Raji (cell line): ENCODE data around the gene SMG1.

Experiments used
- POLR2A ChIP-seq: IDR thresholded peaks from 2 replicates; pipeline ENCODE4 v1.6.1; 2011; ENCODE audit warnings: low read depth, low read length, control low read depth; ENCODE audit not compliant: insufficient read depth

SMG1 gene

GRCh38 chr16:18942061-18942460, 15.9 kb upstream of the SMG1 start:
- no peak for TF ChIP-seq POLR2A

DNA sequence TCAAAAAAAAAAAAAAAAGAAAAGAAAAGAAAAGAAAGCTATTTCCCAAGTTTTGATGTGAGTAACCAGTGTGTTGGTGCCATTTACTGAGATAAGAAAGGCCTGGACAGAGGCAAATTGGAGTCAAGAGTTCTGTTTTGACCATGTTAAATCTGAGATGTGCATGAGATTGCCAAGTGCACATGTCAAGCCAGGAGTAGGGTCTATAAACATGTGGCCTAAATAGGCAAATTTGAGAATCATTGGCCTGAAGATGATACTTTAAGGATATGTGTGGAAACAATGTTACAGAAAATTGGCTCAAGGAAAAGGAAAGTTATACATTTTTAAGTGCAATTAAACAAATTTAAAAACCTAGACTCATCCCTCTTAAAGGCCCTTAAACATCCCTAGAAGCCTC, 15.3 kb upstream of the SMG1 start:
- TF ChIP-seq POLR2A = no peak

GRCh38 chr16:18938986-18939385, 12.8 kb upstream of the SMG1 start:
- TF ChIP-seq POLR2A = no peak

DNA sequence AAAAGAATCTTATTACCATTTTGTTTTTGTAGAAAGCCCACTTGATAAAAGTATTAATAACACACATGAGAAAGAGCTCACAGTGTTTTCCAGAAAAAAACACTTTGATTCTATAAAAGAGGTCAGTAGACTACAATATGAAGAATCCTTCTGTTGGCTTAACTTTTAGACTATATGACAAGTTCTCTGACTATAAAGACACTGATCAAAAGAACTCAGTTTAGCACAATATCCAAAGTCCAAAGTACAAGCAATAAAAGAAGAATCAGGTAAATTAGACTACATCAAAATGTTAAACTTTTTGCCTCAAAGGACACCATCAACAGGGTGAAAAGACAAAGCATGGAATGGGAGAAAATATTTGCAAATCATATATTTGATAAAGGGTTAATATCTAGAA, 11.2 kb upstream of the SMG1 start:
- no peak for TF ChIP-seq POLR2A

DNA sequence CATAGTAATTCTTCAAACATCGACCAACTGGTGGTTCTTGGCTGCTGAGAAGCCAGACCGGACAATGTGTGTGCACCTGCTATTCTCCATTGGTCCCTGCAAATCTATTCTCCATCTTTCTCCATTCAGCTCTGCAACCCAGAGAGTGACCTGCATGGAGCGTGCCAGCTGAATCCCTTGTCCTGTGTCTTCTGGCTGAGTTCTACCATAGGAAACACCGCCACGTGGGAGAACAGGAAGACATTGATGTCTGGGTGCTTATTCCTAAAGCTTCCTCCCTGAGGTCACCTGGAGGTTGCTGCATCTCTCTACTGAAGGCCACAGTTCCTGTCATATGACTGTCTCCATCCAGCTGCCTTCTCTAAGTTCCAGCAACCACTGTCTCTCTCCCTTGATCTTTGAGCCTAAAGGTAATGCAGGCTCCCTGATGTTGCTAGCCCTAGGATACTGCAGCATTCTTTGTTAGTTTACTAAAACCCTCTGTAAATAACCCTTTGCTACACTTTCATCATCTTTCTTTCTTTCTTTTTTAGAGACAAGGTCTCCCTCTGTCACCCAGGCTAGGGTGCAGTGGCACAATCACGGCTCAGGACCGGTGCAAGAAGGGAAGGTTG, 10.6 kb upstream of the SMG1 start:
- TF ChIP-seq POLR2A = no peak

GRCh38 chr16:18933501-18933900, 7.3 kb upstream of the SMG1 start:
- no peak for TF ChIP-seq POLR2A

- TF ChIP-seq POLR2A = no peak
These were observed 6.2 kb upstream of the SMG1 start for GRCh38 chr16:18932243-18932987.

DNA sequence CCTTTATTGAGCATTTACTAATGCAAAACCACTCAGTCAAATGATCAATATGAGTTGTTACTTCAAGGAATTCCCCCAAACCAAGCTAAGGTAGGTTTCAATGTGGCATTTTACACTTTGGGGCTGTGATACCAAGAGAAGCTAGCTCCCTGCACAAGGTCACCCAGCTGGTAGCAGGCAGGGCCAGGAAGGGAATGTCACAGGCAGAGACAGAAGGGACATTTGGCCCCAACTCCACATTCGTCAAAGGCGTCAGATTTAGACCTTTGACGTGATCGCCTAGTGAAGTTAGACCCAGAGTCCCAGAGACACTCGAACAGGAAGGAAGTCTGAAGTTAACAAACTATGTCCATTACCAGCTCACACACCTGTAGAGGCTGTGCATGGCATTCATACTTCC, 5.5 kb upstream of the SMG1 start:
- TF ChIP-seq POLR2A = no peak

DNA sequence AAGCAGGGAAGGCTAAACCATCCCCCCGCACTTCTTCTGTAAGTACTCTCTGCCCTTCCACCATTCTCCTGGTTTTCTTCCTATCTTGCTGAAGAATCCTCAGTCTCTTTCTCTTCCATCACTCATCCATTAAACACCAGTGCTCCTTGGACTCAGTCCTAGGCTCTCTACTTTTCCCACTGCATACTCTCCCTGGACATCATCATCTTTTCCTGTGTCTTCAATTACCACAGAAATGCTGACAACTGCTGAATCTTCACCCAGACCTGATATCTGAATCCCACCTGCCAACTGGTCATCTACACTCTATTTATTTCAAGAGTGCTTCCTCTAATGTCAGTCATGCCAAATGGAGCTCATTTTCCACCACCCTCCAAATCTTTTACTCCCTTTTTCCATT, 71.0 kb downstream of the SMG1 start:
- TF ChIP-seq POLR2A = no peak

DNA sequence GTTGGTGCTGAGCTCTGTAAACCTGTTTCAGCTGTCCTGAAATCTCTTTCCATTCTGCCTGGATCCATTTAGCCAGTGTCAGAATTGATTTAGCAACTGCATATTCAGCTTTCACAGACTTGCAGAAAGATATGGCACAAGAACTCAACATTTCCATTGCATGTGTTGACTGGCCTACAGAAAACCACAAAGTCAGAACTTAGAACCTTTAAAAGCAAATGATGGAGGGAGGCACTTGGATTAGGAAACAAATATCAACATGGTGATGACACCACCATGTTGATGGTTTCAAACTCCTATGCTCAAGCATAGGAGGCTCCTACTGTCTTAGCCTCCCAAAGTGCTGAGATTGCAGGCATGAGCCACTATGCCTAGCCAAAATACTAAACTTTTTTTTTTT, 72.5 kb downstream of the SMG1 start:
- TF ChIP-seq POLR2A = no peak

DNA sequence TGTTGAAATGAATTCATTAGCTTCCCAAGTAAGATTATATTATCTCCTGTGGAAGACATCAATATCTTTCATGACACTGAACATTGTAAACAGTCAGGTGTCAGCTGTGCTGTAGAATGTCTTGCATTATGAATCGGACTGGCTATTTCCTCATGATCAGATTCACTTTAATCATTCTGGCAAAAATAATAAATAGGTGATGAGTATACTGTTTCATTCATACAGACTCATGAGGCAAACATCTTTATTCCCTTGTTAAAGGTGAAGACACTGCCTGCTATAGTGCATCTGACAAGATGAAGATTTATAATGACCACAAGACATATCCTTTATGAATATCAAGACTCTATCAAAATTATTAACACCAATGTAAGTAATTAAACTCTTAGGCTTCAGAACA, 73.6 kb downstream of the SMG1 start:
- TF ChIP-seq POLR2A = no peak

- no peak for TF ChIP-seq POLR2A
These were observed 79.8 kb downstream of the SMG1 start for GRCh38 chr16:18846416-18846815.

DNA sequence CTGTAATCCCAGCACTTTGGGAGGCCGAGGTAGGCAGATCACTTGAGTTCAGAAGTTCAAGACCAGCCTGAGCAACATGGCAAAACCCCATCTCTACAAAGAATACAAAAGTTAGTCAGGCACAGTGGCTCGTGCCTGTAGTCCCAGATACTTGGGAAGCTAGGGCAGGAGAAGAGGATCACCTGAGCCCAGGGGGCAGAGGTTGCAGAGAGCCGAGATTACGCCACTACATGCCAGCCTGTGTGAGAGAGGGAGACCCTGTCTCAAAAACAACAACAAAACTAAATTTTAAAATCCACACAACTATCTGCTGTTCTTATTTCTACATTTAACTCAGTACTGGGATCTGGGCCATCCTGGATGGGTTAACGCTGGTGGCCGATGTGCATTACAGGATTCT, 83.6 kb downstream of the SMG1 start:
- TF ChIP-seq POLR2A = no peak

- no peak for TF ChIP-seq POLR2A
These were observed 84.2 kb downstream of the SMG1 start for GRCh38 chr16:18841833-18842525.

DNA sequence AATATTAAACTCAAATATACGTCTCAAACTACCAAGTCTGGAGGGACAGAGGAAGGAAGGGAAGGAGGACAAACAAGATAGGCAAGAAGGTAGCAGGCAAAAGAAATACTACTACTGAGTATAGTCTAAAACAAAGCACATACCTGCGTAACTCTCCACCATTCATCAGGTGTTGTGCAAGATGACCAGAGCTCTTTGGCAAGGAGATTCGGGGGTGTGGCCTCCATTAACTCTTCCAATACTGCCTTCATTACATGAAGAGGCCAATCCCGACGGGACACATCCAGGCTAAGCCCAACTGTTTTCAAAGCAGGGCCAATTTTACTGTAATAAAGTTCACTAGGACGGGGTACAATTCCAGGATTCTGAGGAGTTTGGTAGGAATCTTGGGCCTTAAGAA, 86.7 kb downstream of the SMG1 start:
- TF ChIP-seq POLR2A = no peak

GRCh38 chr16:18836702-18837101, 89.5 kb downstream of the SMG1 start:
- no peak for TF ChIP-seq POLR2A
